HepG2 (cell line): Measurements from ENCODE around the gene ADAM19. TPM values are rescaled to one million over a fixed set of nuclear protein-coding genes. Genes with fewer than 3 reads are reported as not detected.

Experiments
- ATF2 ChIP-seq: sonication (generic); formaldehyde crosslinking; IDR thresholded peaks from 2 replicates; pipeline ENCODE4 v1.4.0; 2020; ENCODE audit warnings: missing genetic modification reagents
- ATF4 ChIP-seq, 2 experiments: fragments of 450-650 bp in 1 of 2; sonication (generic) in 1 of 2; formaldehyde crosslinking; IDR thresholded peaks; 2 replicates each; pipeline versions ENCODE4 v1.5.0 to v1.8.0; 2020 to 2022; ENCODE audit warnings: mild to moderate bottlenecking in 1 of 2, missing genetic modification reagents in 1 of 2
- CHCHD3 ChIP-seq: sonication (generic); formaldehyde crosslinking; IDR thresholded peaks from 2 replicates; pipeline ENCODE4 v1.8.0; 2022; ENCODE audit warnings: mild to moderate bottlenecking, missing genetic modification reagents, moderate library complexity
- ELF3 ChIP-seq: IDR thresholded peaks from 2 replicates; pipeline ENCODE4 v1.6.1; 2016; ENCODE audit warnings: missing genetic modification reagents, missing compliant biosample characterization
- HOXD1 ChIP-seq: sonication (generic); formaldehyde crosslinking; IDR thresholded peaks from 2 replicates; pipeline ENCODE4 v1.5.0; 2020; ENCODE audit warnings: missing genetic modification reagents
- KAT8 ChIP-seq: IDR thresholded peaks from 2 replicates; pipeline ENCODE4 v1.6.1; 2016; ENCODE audit warnings: missing genetic modification reagents, missing compliant biosample characterization
- NCOA2 ChIP-seq: sonication (generic); formaldehyde crosslinking; IDR thresholded peaks from 2 replicates; pipeline ENCODE4 v1.8.0; 2022; ENCODE audit warnings: inconsistent platforms
- TEAD3 ChIP-seq: optimal IDR thresholded peaks from 2 replicates; pipeline ENCODE3; 2016; ENCODE audit warnings: borderline replicate concordance
- TFE3 ChIP-seq: IDR thresholded peaks from 2 replicates; pipeline ENCODE4 v1.6.1; 2016
- U2AF1 ChIP-seq: fragments of 200-400 bp; formaldehyde crosslinking; optimal IDR thresholded peaks from 2 replicates; pipeline ENCODE3; 2017; ENCODE audit warnings: mild to moderate bottlenecking, low read depth, low read length
- WIZ ChIP-seq: sonication (generic); formaldehyde crosslinking; IDR thresholded peaks from 2 replicates; pipeline ENCODE4 v1.5.1; 2020; ENCODE audit warnings: mild to moderate bottlenecking, missing genetic modification reagents
- ZBTB44 ChIP-seq: sonication (generic); formaldehyde crosslinking; IDR thresholded peaks from 2 replicates; pipeline ENCODE4 v1.4.0; 2020; ENCODE audit warnings: missing genetic modification reagents
- ZNF274 ChIP-seq: sonication (generic); formaldehyde crosslinking; IDR thresholded peaks from 2 replicates; pipeline ENCODE4 v1.5.1; 2020; ENCODE audit warnings: mild to moderate bottlenecking, missing genetic modification reagents
- ZNF383 ChIP-seq: sonication (generic); formaldehyde crosslinking; IDR thresholded peaks from 2 replicates; pipeline ENCODE4 v1.4.0; 2020; ENCODE audit warnings: missing genetic modification reagents, mild to moderate bottlenecking, borderline replicate concordance
- polyA plus RNA-seq, 8 experiments: library from polyadenylated mRNA; depleted of rRNA in 3 of 8; stranded (reverse) in 7 of 8; unstranded in 1 of 8; fragments of >200 nt; fragmentation: Illumina TruSeq in 4 of 8; extraction: Trizol in 4 of 8; gene quantifications; 2 replicates each; pipeline versions ENCODE4 v1.2.1 to v1.2.3, GENCODE V29; 2011 to 2016; ENCODE audit warnings: low read depth in 4 of 8, missing spikeins in 1 of 8, mixed read lengths in 1 of 8; ENCODE audit not compliant: insufficient read depth in 1 of 8
- total RNA-seq, 5 experiments: library from RNA; depleted of rRNA; stranded (reverse); fragments of >200 nt; fragmentation: Illumina TruSeq; extraction: Trizol; gene quantifications; 2 replicates each; pipeline ENCODE4 v1.2.3, GENCODE V29; 2016; ENCODE audit warnings: low read depth in 1 of 5

Gene ADAM19
- total and polyA plus RNA-seq, 2 of the 13 experiments (the other 11 are each of a cell fraction or from before 2014, with no cell fraction given), result 0.38 to 0.74 TPM

- TF ChIP-seq TFE3 (CRISPR knock-in tag), result no peak
- 0 out of 2 replicates have a peak, but pooled peaks have one; percentile 22 for TF ChIP-seq ELF3 (CRISPR knock-in tag)
- TF ChIP-seq U2AF1, result no peak
- TF ChIP-seq ATF2 (CRISPR knock-in tag), result 0 out of 2 replicates have a peak, but pooled peaks have one; percentile 23
- no peak for TF ChIP-seq ZNF274 (CRISPR knock-in tag)
- no peak for TF ChIP-seq CHCHD3 (CRISPR knock-in tag)
- TF ChIP-seq TEAD3 (CRISPR knock-in tag), result no peak
- no peak for TF ChIP-seq ZBTB44 (CRISPR knock-in tag)
- no peak for TF ChIP-seq ZNF383 (CRISPR knock-in tag)
- TF ChIP-seq ATF4 (CRISPR knock-in tag; IDR thresholded peaks at IDR 0.05), result peak in 1 of 2 experiments; percentile 94; a peak in 2 of 4 replicates
- no peak for TF ChIP-seq WIZ
- peak; percentile 51; the same call in 1 of the 2 replicates for TF ChIP-seq KAT8
- 0 out of 2 replicates have a peak, but pooled peaks have one; percentile 19 for TF ChIP-seq NCOA2
- peak; percentile 99 for TF ChIP-seq HOXD1 (CRISPR knock-in tag)
Measured at GRCh38 chr5:157485340-157485739, 90.2 kb downstream of the ADAM19 start (continued).
